Smooth muscle cell (in vitro differentiated cells): Measurements from ENCODE around the gene DEPDC5. TPM values are rescaled to one million over a fixed set of nuclear protein-coding genes. Genes with fewer than 3 reads are reported as not detected.

Experiments
- DNase-seq: peaks from one replicate; lab custom pipeline; 2025; ENCODE audit not compliant: unreplicated experiment; lab: John Stamatoyannopoulos, UW
- H2AFZ ChIP-seq: fragments of 200-600 bp; sonication (generic); 2 replicates; pipeline ENCODE4 v1.6.0; 2016; ENCODE audit warnings: antibody characterized with exemption, low read depth, mild to moderate bottlenecking
- H3F3A ChIP-seq: fragments of 200-600 bp; sonication (generic); 2 replicates; pipeline ENCODE4 v1.6.0; 2017; ENCODE audit warnings: antibody characterized with exemption, low read depth
- H3K27ac ChIP-seq: fragments of 200-600 bp; sonication (generic); 2 replicates; pipeline ENCODE4 v1.5.1; 2016; ENCODE audit warnings: low read depth, mild to moderate bottlenecking
- H3K27me3 ChIP-seq: fragments of 200-600 bp; sonication (generic); 2 replicates; pipeline ENCODE4 v1.6.1; 2016; ENCODE audit warnings: low read depth, mild to moderate bottlenecking
- H3K36me3 ChIP-seq: fragments of 200-600 bp; sonication (generic); 2 replicates; pipeline ENCODE4 v1.5.1; 2016; ENCODE audit warnings: low read depth
- H3K4me1 ChIP-seq: fragments of 200-600 bp; sonication (generic); 2 replicates; pipeline ENCODE4 v1.5.1; 2016; ENCODE audit warnings: low read depth
- H3K4me2 ChIP-seq: fragments of 200-600 bp; sonication (generic); 2 replicates; pipeline ENCODE4 v1.6.0; 2016; ENCODE audit warnings: mild to moderate bottlenecking
- H3K4me3 ChIP-seq: fragments of 200-600 bp; sonication (generic); 2 replicates; pipeline ENCODE4 v1.5.1; 2016; ENCODE audit warnings: mild to moderate bottlenecking
- H3K79me2 ChIP-seq: fragments of 200-600 bp; sonication (generic); 2 replicates; pipeline ENCODE4 v1.6.0; 2016; ENCODE audit warnings: low read depth, mild to moderate bottlenecking
- H3K9ac ChIP-seq: fragments of 200-600 bp; sonication (generic); 2 replicates; pipeline ENCODE4 v1.6.0; 2016; ENCODE audit warnings: low read depth
- H3K9me3 ChIP-seq: fragments of 200-600 bp; sonication (generic); replicated peaks from 2 replicates; pipeline ENCODE4 v1.5.1; 2016; ENCODE audit warnings: low read depth
- H4K20me1 ChIP-seq: fragments of 200-600 bp; sonication (generic); 2 replicates; pipeline ENCODE4 v1.6.0; 2016; ENCODE audit warnings: low read depth
- CTCF ChIP-seq: fragments of 200-600 bp; sonication (generic); IDR thresholded peaks from 2 replicates; pipeline ENCODE4 v1.5.1; 2017; ENCODE audit warnings: borderline replicate concordance, mild to moderate bottlenecking, antibody characterized with exemption; ENCODE audit not compliant: insufficient read depth, poor library complexity, severe bottlenecking
- WGBS: methylation state at CpG from one replicate; pipeline ENCODE4 v1.1.7; 2016; ENCODE audit warnings: low lambda C conversion rate; 5-methylcytosine and 5-hydroxymethylcytosine counted together
- polyA plus RNA-seq: library from polyadenylated mRNA; unstranded; fragments of >200 nt; fragmentation: Nextera tagmentation; extraction: Ambion mirVana; gene quantifications from 2 replicates; pipeline ENCODE4 v1.2.1, GENCODE V29; 2016
- total RNA-seq: library from RNA; depleted of rRNA; stranded (reverse); fragments of >200 nt; gene quantifications from 2 replicates; pipeline ENCODE4 v1.2.3, GENCODE V29; 2014

Gene DEPDC5
- total and polyA plus RNA-seq, 2 experiments from 2014 or later: 8.5 to 11.6 TPM

- DNase-seq: no peak
- Histone ChIP-seq H4K20me1 (peaks cover 12% of the 10 kb centered on the region), H3K79me2 (peaks cover 58% of the 10 kb centered on the region), H3K36me3 (no peaks in the 10 kb centered on the region), H3K9me3 (no peaks in the 10 kb centered on the region), H3K9ac (peak overlapping the region; percentile 92), H3K27ac (peak overlapping the region; percentile 72), H3K4me2 (peak overlapping the region; percentile 90), H2AFZ (no peak overlapping the region), H3F3A (peaks cover 5% of the 10 kb centered on the region), H3K27me3 (no peaks in the 10 kb centered on the region), H3K4me3 (peak overlapping the region; percentile 83), H3K4me1 (peaks cover 35% of the 10 kb centered on the region)
- no peak for TF ChIP-seq CTCF
- 38% methylated on average over 2 of the region's 2 CpGs for WGBS
These were observed 5.3 kb upstream of the DEPDC5 start for GRCh38 chr22:31748490-31748889.

GRCh38 chr22:31749636-31750364 lies 4.0 kb upstream of the DEPDC5 start, which contains the start of gene PRR14L:
Gene PRR14L, minus strand, starts transcription at chr22:31750132. Its CDS starts 11,272 bp downstream, at chr22:31738860.
- H3K9me3 ChIP-seq: no peaks in the 10 kb centered on the region
- no peak for TF ChIP-seq CTCF
- H3K79me2 ChIP-seq: peaks cover 45% of the 10 kb centered on the region
- H4K20me1 ChIP-seq: peaks cover 4% of the 10 kb centered on the region
- peak within 1 kb of the TSS; percentile 90 for H3K4me2 ChIP-seq
- H2AFZ ChIP-seq: peak within 1 kb of the TSS; percentile 92
- peaks cover 5% of the 10 kb centered on the region for H3F3A ChIP-seq
- peak within 1 kb of the TSS; percentile 83 for H3K4me3 ChIP-seq
- peak; percentile 93 for DNase-seq
- H3K9ac ChIP-seq: peak within 1 kb of the TSS; percentile 92
- peak within 1 kb of the TSS; percentile 72 for H3K27ac ChIP-seq
- no peaks in the 10 kb centered on the region for H3K36me3 ChIP-seq
- peaks cover 42% of the 10 kb centered on the region for H3K4me1 ChIP-seq
- under 1% methylated on average over 51 of the region's 62 CpGs for WGBS
- H3K27me3 ChIP-seq: no peaks in the 10 kb centered on the region

DNA sequence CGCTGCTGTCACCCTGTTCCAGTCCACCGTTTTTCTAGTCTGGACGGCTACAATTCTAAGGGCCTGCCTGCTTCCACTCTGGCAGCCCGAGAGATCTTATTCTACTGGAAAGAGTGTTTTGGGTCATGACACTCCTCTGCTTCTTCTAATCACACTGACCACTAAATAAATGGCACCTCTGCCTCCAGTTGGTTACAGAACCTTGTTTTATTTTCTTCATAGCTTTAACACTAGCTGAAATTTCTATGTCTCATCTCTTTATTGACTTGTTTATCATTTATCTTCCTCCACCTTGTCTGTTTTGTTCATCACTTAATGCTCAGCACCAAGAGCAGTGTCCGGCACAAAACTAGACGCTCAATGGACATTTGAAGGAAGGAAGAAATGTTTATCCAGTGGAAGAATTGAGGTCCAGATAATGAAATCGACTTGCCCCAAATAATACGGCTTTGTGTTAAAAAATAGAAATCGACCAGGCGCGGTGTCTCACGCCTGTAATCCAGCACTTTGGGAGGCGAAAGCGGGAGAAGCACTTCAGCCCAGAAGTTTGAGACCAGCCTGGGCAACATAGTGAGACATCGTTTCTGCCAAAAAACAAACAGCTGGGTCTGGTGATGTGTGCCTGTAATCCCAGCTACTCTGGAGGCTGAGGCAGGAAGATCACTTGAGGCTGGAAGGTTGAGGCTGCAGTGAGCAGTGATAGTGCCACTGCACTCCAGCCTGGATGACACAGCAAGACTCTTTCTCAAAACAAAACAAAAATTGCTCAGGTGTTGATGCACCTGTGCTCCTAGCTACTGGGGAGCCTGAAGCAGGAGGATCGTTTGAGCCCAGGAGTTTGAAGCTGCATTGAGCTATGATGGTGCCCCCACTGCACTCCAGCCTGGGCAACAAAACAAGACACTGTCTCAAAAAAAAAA lies 3.2 kb upstream of the DEPDC5 start:
- H2AFZ ChIP-seq: peak overlapping the region; percentile 92
- H3K27me3 ChIP-seq: no peaks in the 10 kb centered on the region
- peak overlapping the region; percentile 83 for H3K4me3 ChIP-seq
- no peak for TF ChIP-seq CTCF
- peaks cover 5% of the 10 kb centered on the region for H3F3A ChIP-seq
- peak overlapping the region; percentile 90 for H3K4me2 ChIP-seq
- H3K4me1 ChIP-seq: peaks cover 45% of the 10 kb centered on the region
- H3K9me3 ChIP-seq: no peaks in the 10 kb centered on the region
- no peak for DNase-seq
- no peaks in the 10 kb centered on the region for H3K36me3 ChIP-seq
- peak overlapping the region; percentile 92 for H3K9ac ChIP-seq
- WGBS: 71% methylated on average over 16 of the region's 16 CpGs
- peaks cover 40% of the 10 kb centered on the region for H3K79me2 ChIP-seq
- no peaks in the 10 kb centered on the region for H4K20me1 ChIP-seq
- H3K27ac ChIP-seq: peak overlapping the region; percentile 72
